Duodenal mucosa (tissue), 2 donors: ENCODE measurements around the gene CBL.

Experiments
- H3K27ac ChIP-seq: one replicate; pipeline ENCODE4 v1.7.0; 2013; ENCODE audit warnings: low read depth, low read length
- H3K27me3 ChIP-seq, 2 donors: one replicate each; pipeline ENCODE4 v1.7.0; 2013; ENCODE audit warnings: low read length in 2 of 2, control low read depth in 1 of 2; ENCODE audit not compliant: insufficient read depth in 2 of 2, control insufficient read depth in 1 of 2
- H3K36me3 ChIP-seq, 2 donors: one replicate each; pipeline ENCODE4 v1.7.0; 2013; ENCODE audit warnings: low read length in 2 of 2, control low read depth in 1 of 2; ENCODE audit not compliant: insufficient read depth in 2 of 2, control insufficient read depth in 1 of 2
- H3K4me1 ChIP-seq, 2 donors: one replicate each; pipeline ENCODE4 v1.7.0; 2013; ENCODE audit warnings: low read length in 2 of 2, control low read depth in 1 of 2; ENCODE audit not compliant: insufficient read depth in 2 of 2, control insufficient read depth in 1 of 2
- H3K4me3 ChIP-seq, 2 donors: one replicate each; pipeline ENCODE4 v1.7.0; 2013; ENCODE audit warnings: low read length in 2 of 2, low read depth in 1 of 2
- H3K9ac ChIP-seq, 2 donors: one replicate each; pipeline ENCODE4 v1.7.0; 2013; ENCODE audit warnings: low read length in 2 of 2, low read depth in 1 of 2
- H3K9me3 ChIP-seq, 2 donors: one replicate each; pipeline ENCODE4 v1.7.0; 2013; ENCODE audit warnings: low read length in 2 of 2, control low read depth in 1 of 2; ENCODE audit not compliant: control insufficient read depth in 1 of 2

The CBL gene

DNA sequence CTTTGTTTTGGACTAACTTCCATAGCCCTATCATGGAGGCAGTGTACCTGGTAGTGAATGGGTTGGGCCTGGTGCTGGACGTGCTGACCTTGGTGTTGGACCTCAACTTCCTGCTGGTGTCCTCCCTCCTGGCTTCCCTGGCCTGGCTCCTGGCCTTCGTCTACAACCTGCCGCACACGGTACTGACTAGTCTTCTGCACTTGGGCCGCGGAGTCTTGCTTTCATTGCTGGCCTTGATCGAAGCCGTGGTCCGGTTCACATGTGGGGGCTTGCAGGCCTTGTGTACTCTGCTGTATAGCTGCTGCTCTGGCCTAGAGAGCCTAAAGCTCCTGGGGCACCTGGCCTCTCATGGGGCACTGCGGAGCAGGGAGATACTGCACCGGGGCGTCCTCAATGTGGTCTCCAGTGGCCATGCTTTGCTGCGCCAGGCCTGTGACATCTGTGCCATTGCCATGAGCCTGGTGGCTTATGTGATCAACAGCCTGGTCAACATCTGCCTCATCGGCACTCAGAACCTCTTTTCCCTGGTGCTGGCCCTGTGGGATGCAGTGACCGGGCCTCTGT lies 129.0 kb downstream of the CBL start:
- no peaks in the 10 kb centered on the region for H3K9me3 ChIP-seq
- H3K27me3 ChIP-seq: peaks cover 0 to 3% of the 10 kb centered on the region in 2 donors
- no peak overlapping the region for H3K27ac ChIP-seq
- H3K4me1 ChIP-seq: peaks cover 30 to 52% of the 10 kb centered on the region in 2 donors
- peak overlapping the region; percentile 81 to 91 for H3K9ac ChIP-seq
- H3K4me3 ChIP-seq: peak overlapping the region; percentile 95 to 98
- H3K36me3 ChIP-seq: peaks cover 0 to 4% of the 10 kb centered on the region in 2 donors

DNA sequence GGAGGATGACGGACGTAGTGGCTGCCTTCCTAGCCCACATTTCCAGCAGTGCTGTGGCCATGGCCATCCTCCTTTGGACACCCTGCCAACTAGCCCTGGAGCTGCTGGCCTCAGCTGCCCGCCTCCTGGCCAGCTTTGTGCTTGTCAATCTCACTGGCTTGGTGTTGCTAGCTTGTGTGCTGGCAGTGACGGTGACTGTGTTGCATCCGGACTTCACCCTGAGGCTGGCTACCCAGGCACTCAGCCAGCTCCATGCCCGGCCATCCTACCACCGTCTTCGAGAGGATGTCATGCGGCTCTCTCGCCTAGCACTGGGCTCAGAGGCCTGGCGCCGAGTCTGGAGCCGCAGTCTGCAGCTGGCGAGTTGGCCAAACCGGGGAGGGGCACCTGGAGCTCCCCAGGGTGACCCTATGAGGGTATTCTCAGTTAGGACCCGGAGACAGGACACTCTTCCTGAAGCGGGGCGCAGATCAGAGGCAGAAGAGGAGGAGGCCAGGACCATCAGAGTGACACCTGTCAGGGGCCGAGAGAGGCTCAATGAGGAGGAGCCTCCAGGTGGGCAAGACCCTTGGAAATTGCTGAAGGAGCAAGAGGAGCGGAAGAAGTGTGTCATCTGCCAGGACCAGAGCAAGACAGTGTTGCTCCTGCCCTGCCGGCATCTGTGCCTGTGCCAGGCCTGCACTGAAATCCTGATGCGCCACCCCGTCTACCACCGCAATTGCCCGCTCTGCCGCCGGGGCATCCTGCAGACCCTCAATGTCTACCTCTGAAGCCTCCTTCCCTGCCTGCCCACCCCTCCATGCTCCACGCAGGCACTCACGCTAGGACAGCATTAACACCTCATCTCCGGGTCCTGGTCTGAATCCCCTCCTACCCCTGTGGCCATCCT lies 129.8 kb downstream of the CBL start:
- H3K4me1 ChIP-seq: peaks cover 32 to 52% of the 10 kb centered on the region in 2 donors
- H3K27ac ChIP-seq: no peak overlapping the region
- peaks cover 0 to 4% of the 10 kb centered on the region in 2 donors for H3K36me3 ChIP-seq
- no peak overlapping the region for H3K9ac ChIP-seq
- peak overlapping the region; percentile 95 to 98 for H3K4me3 ChIP-seq
- no peaks in the 10 kb centered on the region for H3K9me3 ChIP-seq
- H3K27me3 ChIP-seq: peaks cover 0 to 3% of the 10 kb centered on the region in 2 donors

DNA sequence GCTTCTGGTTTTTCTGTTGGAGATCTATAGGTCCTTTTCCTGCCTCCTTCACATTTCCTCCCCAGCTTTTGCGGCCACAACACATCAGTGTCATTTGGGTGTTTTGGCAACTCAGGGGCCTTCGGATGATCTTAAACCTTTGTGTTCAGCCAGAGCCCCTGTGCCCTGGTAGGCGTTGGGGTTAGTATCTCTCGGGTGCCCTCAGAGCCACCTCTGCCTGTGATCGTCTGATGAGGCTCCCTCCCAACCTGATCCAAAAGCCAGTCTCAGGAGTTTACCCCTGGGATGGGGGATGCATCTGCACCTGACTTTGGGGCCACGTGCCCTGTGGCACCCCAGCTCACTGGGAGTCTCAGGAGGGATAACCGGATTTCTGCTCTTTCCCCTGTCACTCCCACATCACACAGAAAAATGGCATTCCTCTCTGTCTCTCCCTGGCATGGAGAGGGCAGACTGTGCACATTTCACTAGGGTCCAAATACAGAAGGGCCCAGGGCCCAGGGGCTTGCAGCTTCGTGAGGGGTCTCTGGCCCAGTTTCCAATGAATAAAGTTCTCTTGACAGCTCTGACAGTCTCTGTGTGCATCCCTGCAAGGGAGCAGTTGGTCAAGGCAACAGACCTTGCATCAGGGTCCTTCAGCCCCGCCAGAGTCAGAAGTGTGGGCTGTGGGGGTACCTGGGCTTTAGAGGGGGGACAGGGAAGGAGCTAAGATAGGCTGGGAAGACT lies 130.8 kb downstream of the CBL start:
- Histone ChIP-seq H3K36me3 (peaks cover 0 to 4% of the 10 kb centered on the region in 2 donors), H3K9ac (no peak overlapping the region), H3K4me1 (peaks cover 38 to 57% of the 10 kb centered on the region in 2 donors), H3K4me3 (no peak overlapping the region), H3K27ac (no peak overlapping the region), H3K27me3 (peaks cover 0 to 3% of the 10 kb centered on the region in 2 donors), H3K9me3 (no peaks in the 10 kb centered on the region)

DNA sequence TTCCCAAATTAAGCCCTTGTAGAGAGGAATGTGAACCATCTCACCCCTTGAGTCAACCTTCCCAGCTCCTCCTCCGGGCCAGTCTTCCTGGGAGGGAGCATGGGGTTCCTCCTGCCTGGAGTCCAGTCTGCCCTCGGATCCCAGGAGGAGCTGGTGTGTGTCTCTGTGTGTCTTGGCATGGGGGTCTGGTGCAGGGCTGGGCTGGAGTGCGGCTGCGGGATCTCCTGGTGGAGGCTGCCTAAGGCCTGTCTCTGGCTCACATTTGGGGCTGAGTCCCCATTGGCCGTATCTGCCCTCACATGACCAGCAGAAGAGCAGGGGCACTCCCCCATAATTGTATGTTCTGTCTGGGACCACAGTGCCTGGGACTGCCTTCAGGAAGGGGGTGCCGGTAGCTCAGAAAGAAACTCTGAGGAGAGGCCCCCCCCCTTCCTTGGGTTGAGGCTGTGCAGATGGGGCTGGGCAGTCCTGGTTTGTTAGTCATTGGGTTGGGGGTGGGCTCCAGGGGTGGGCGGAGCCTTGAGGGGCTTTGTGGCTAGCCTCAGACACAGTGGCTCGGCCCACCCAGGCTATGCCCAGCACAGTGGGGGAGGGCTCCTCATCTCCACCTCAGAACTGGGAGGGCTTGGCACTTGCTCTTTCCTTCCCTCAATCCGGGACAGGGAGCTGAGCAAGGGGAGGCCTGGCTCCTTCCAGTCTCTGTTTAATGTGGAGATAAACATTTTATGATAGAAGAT lies 131.6 kb downstream of the CBL start:
- H3K9ac ChIP-seq: peak overlapping the region in 1 of 2 donors; percentile 25
- no peak overlapping the region for H3K4me3 ChIP-seq
- peaks cover 38 to 57% of the 10 kb centered on the region in 2 donors for H3K4me1 ChIP-seq
- peak overlapping the region; percentile 59 for H3K27ac ChIP-seq
- H3K9me3 ChIP-seq: no peaks in the 10 kb centered on the region
- peaks cover 0 to 4% of the 10 kb centered on the region in 2 donors for H3K36me3 ChIP-seq
- peaks cover 0 to 3% of the 10 kb centered on the region in 2 donors for H3K27me3 ChIP-seq

DNA sequence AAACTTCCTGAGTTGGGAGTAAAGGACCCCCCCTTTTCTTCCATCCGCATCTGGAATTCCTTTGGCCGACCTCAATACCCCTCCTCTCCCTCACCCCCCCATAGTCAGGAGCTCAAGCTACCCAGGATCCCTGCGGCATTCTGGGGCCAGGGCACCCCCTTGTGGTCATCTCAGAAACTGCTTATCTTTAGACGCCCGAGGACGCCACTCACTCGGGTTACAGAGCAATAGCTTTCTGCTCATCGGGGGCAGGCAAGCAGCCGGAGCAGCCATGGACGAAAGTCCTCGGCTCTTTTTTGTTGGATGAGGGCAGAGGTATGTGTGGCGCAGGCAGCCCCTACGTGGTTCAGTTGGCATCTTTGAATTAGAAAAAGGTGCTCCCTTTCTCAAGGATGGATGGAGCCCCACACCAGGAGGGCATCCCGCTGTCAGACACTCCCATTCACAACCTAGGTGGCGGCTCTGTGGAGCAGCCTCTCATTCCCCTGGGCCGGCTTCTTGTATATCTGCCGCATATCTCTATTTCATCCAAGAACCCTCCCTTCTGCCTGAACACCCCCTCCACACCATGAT lies 132.3 kb downstream of the CBL start:
- Histone ChIP-seq H3K27me3 (peaks cover 0 to 3% of the 10 kb centered on the region in 2 donors), H3K36me3 (peaks cover 0 to 4% of the 10 kb centered on the region in 2 donors), H3K9ac (no peak overlapping the region), H3K4me1 (peaks cover 38 to 57% of the 10 kb centered on the region in 2 donors), H3K4me3 (no peak overlapping the region), H3K9me3 (no peaks in the 10 kb centered on the region), H3K27ac (no peak overlapping the region)

DNA sequence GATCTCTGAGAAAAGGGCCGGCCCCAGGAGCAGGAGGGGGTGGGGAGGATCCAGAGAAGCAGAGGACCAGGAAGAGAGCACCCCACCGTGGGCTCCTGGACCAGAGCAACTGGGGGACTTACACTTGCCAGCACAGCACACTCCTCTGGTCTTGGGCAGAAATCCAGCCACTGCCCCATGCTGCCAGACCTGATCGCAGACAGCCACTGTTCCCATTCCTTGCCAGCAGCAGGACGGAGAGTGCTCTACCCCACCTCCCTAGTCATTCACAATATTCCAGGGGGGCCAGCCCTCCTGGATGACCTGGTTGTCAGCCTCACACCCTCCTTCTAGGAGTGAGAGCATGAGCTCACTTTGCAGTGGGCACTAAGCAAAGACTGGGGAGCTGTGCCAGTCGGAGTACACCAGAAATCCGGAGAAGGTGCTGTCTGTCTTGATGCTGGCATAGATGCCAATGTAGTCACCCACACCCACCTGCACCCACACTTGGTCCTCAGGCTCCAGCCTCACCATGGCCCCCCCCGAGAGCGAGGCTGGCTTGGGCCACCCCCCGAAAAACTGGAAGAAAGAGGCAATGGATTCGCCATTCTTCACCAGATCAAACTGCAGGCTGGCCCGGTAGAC lies 132.9 kb downstream of the CBL start:
- peaks cover 0 to 3% of the 10 kb centered on the region in 2 donors for H3K27me3 ChIP-seq
- no peaks in the 10 kb centered on the region for H3K9me3 ChIP-seq
- peaks cover 38 to 52% of the 10 kb centered on the region in 2 donors for H3K4me1 ChIP-seq
- peak overlapping the region; percentile 26 to 57 for H3K9ac ChIP-seq
- peaks cover 0 to 4% of the 10 kb centered on the region in 2 donors for H3K36me3 ChIP-seq
- peak overlapping the region; percentile 35 for H3K27ac ChIP-seq
- peak overlapping the region; percentile 46 to 64 for H3K4me3 ChIP-seq

DNA sequence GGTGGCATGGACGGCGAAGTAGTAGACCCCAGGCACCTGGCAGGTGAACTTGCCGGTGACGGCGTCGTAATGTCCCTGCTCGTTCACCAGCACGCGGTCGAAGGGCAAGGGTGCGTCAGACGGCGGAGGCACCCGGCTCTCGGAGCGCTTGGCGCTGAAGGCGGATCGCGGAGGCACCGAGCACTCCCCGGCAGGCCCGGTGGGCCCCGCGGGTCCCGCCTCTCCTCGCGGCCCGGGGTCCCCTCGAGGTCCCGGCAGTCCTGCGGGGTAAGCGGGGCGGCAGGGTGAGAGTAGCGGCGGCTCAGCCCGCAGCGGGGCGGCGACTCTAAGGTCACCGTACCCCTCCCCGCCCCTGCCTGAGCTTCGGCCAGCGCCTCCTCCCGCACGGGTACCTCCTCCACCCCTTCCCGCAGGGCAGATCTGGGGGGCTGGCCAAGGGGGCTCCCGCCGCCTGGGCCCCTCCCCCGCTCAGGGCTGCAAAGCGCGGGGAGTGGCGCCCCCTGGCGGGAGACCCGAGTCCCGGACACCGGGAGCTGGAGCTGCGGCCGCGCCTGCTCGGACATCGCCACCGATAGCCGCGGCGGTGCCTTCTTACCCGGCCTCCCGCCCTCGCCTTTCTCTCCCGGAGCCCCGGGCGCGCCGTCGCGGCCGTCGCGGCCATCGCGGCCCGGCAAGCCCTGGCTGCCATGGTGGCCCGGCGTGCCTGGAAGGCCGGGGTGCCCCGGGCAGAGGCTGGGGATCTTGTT lies 133.6 kb downstream of the CBL start:
- H3K4me1 ChIP-seq: peaks cover 38 to 49% of the 10 kb centered on the region in 2 donors

DNA sequence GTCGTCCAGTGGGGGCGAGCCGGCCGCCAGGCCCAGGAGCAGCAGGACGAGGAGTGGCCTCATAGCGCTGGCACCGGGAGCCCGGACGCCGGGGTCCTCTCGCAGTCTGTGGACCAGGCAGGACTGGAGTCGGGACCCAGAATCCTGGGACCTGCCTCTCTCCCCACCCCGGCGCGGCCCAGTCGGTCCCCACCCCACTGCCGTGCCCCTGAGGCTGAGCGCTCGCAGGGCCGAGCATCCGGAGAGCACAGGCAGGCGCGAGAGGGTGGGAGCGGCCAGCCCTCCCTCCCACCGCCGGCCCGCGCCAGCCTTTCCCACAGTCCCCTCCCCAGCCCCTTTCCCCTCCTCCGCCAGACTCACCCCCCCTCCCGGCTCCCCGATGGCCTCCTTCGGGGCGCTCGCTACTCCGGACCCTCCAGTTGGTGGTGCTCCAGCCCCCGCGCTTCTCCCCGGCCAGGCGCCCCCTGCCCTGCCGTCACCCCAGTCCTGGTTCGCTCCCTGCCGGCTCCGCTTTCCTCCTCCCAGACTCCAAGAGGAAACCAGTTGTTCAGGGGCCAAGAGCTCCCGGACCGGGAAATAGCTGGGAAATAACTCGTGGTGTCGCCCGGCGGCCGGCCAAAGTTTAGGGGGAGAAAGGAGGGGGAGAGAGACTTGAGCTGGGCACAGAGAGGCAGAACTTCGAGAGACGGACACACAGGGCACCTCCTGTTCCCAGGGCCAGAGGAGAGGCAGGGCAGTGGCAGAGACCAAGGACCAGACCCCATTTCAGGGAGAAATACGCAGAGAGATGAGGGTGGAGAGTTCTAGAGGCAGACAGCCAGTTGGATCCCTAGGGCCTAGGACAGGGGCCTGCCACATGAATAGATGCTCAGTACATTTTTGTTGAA lies 134.4 kb downstream of the CBL start, which contains the start of gene C1QTNF5:
Gene C1QTNF5 (minus strand): TSS at position 549 of the 887 bp plus-strand sequence. CDS start 486 bp downstream, at position 63.
- peaks cover 0 to 9% of the 10 kb centered on the region in 2 donors for H3K27me3 ChIP-seq
- H3K4me1 ChIP-seq: peaks cover 31 to 41% of the 10 kb centered on the region in 2 donors
- peak within 1 kb of the TSS; percentile 40 to 57 for H3K9ac ChIP-seq

More for the DNA sequence above, 133.6 kb downstream of the CBL start:
- Histone ChIP-seq H3K4me3 (peak overlapping the region; percentile 46 to 64), H3K27me3 (peaks cover 0 to 3% of the 10 kb centered on the region in 2 donors), H3K9me3 (no peaks in the 10 kb centered on the region), H3K36me3 (peaks cover 0 to 4% of the 10 kb centered on the region in 2 donors), H3K27ac (peak overlapping the region; percentile 76), H3K9ac (peak overlapping the region; percentile 40 to 57)

More for the DNA sequence above, 134.4 kb downstream of the CBL start, which contains the start of gene C1QTNF5:
- H3K36me3 ChIP-seq: peaks cover 0 to 4% of the 10 kb centered on the region in 2 donors
- no peaks in the 10 kb centered on the region for H3K9me3 ChIP-seq
- peak within 1 kb of the TSS; percentile 46 to 64 for H3K4me3 ChIP-seq
- H3K27ac ChIP-seq: peak within 1 kb of the TSS; percentile 76
